Tibial nerve (tissue), 3 donors: ENCODE measurements around the gene CDK6.

Experiments used
- CTCF ChIP-seq, 5 experiments: fragments of 200-600 bp in 3 of 5; fragments of 450-650 bp in 2 of 5; sonication (generic) in 3 of 5; IDR thresholded peaks; one replicate each; pipeline ENCODE4 v1.5.1; 2016 to 2019; ENCODE audit warnings: antibody characterized with exemption in 5 of 5, mild to moderate bottlenecking in 3 of 5, moderate library complexity in 2 of 5
- POLR2A ChIP-seq, 2 donors: fragments of 450-650 bp; IDR thresholded peaks; one replicate each; pipeline ENCODE4 v1.6.1; 2017; ENCODE audit warnings: antibody characterized with exemption in 2 of 2, mild to moderate bottlenecking in 2 of 2, moderate library complexity in 2 of 2

- TF ChIP-seq CTCF (IDR thresholded peaks at IDR 0.05) (no peak), POLR2A (IDR thresholded peaks at IDR 0.05) (no peak)
These were observed 142.2 kb downstream of the CDK6 start for GRCh38 chr7:92694211-92694610.
